DND-41 (cell line): ENCODE measurements around the gene LSR.

Source experiments
- CTCF ChIP-seq: IDR thresholded peaks from 2 replicates; pipeline ENCODE4 v1.5.1; 2012; ENCODE audit warnings: borderline replicate concordance, low read length, moderate library complexity, mild to moderate bottlenecking; ENCODE audit not compliant: poor library complexity, severe bottlenecking; ENCODE audit errors: extremely low read depth
- EZH2 ChIP-seq: IDR thresholded peaks from 3 replicates; pipeline ENCODE4 v1.6.1; 2012; ENCODE audit warnings: borderline replicate concordance, low read depth, mild to moderate bottlenecking, moderate library complexity, low read length, inconsistent platforms; ENCODE audit not compliant: severe bottlenecking

- no peak for TF ChIP-seq CTCF
- TF ChIP-seq EZH2 = no peak
Observed at GRCh38 chr19:35288906-35289305, 40.1 kb downstream of the LSR start.
